ENCODE data around the gene MEGF11.

- TF ChIP-seq, protein P1, sequence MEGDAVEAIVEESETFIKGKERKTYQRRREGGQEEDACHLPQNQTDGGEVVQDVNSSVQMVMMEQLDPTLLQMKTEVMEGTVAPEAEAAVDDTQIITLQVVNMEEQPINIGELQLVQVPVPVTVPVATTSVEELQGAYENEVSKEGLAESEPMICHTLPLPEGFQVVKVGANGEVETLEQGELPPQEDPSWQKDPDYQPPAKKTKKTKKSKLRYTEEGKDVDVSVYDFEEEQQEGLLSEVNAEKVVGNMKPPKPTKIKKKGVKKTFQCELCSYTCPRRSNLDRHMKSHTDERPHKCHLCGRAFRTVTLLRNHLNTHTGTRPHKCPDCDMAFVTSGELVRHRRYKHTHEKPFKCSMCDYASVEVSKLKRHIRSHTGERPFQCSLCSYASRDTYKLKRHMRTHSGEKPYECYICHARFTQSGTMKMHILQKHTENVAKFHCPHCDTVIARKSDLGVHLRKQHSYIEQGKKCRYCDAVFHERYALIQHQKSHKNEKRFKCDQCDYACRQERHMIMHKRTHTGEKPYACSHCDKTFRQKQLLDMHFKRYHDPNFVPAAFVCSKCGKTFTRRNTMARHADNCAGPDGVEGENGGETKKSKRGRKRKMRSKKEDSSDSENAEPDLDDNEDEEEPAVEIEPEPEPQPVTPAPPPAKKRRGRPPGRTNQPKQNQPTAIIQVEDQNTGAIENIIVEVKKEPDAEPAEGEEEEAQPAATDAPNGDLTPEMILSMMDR (conservative IDR thresholded peaks at IDR 0.05; ENCODE audit: low read length), result no peak
- no peak for TF ChIP-seq EZH2phosphoT487 (IDR thresholded peaks at IDR 0.05; ENCODE audit: borderline replicate concordance, low read depth, low read length)
Observed at GRCh38 chr15:66047321-66048024, 206.1 kb downstream of the MEGF11 start.
